ENCODE measurements around the gene ACKR4.

DNA sequence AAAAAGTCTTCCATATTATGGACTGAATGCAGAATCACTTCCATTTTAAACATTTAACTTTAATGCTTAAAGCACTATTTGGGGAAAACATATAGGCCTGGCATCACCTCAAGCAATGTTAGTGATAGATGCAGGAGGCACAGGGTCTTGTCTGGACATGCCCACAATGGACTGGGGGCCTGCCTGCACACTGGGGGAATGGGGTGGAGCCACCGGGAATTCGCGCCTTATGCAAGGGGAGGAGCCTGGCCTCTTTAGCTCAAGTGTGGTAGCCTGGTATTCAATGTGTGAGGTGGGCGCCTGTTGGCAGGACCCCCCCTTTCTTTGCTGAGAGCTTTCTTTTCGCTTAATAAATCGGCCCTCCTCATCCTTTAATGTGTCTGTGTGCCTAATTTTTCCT, 29.9 kb downstream of the ACKR4 start:
- TF ChIP-seq POLR2A (IDR thresholded peaks at IDR 0.05) (no peak), EP300 (IDR thresholded peaks at IDR 0.05) (no peak), POLR2AphosphoS5 (IDR thresholded peaks at IDR 0.05) (no peak)
- TF ChIP-seq, protein P1, sequence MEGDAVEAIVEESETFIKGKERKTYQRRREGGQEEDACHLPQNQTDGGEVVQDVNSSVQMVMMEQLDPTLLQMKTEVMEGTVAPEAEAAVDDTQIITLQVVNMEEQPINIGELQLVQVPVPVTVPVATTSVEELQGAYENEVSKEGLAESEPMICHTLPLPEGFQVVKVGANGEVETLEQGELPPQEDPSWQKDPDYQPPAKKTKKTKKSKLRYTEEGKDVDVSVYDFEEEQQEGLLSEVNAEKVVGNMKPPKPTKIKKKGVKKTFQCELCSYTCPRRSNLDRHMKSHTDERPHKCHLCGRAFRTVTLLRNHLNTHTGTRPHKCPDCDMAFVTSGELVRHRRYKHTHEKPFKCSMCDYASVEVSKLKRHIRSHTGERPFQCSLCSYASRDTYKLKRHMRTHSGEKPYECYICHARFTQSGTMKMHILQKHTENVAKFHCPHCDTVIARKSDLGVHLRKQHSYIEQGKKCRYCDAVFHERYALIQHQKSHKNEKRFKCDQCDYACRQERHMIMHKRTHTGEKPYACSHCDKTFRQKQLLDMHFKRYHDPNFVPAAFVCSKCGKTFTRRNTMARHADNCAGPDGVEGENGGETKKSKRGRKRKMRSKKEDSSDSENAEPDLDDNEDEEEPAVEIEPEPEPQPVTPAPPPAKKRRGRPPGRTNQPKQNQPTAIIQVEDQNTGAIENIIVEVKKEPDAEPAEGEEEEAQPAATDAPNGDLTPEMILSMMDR (IDR thresholded peaks at IDR 0.05) = no peak

All from suprapubic skin (tissue), 4 donors.